ENCODE measurements around the gene FXR2.

DNA sequence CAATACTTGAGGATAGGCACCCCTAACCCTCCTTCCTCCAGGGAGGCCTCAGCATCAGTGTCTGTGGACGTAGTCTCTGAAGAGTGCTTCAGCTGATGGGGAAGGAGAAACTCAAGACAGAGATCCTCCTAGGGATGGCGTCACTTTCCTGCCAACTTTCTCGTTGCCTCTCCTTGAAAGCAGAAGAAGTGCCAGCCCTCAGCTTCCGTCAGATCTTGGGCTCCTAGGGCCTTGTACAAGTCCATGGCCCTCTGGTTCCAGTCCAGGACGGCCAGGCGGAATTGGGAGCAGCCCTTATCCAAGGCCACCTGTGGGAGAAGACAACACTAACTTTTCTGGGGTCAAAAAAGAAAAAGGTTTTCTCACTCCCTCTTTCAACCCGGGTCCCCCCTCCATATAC is 11.6 kb upstream of the FXR2 start:
- TF ChIP-seq, protein P1, sequence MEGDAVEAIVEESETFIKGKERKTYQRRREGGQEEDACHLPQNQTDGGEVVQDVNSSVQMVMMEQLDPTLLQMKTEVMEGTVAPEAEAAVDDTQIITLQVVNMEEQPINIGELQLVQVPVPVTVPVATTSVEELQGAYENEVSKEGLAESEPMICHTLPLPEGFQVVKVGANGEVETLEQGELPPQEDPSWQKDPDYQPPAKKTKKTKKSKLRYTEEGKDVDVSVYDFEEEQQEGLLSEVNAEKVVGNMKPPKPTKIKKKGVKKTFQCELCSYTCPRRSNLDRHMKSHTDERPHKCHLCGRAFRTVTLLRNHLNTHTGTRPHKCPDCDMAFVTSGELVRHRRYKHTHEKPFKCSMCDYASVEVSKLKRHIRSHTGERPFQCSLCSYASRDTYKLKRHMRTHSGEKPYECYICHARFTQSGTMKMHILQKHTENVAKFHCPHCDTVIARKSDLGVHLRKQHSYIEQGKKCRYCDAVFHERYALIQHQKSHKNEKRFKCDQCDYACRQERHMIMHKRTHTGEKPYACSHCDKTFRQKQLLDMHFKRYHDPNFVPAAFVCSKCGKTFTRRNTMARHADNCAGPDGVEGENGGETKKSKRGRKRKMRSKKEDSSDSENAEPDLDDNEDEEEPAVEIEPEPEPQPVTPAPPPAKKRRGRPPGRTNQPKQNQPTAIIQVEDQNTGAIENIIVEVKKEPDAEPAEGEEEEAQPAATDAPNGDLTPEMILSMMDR (IDR thresholded peaks at IDR 0.05), result no peak
- TF ChIP-seq POLR2A (IDR thresholded peaks at IDR 0.05), result no peak

Measured in lower leg skin (tissue), 3 donors.